ENCODE data around the gene ANKRD2. TPM values are rescaled to one million over a fixed set of nuclear protein-coding genes. Genes with fewer than 3 reads are reported as not detected.

The ANKRD2 gene
- total RNA-seq, 1 donor from 2014 or later: not detected

DNA sequence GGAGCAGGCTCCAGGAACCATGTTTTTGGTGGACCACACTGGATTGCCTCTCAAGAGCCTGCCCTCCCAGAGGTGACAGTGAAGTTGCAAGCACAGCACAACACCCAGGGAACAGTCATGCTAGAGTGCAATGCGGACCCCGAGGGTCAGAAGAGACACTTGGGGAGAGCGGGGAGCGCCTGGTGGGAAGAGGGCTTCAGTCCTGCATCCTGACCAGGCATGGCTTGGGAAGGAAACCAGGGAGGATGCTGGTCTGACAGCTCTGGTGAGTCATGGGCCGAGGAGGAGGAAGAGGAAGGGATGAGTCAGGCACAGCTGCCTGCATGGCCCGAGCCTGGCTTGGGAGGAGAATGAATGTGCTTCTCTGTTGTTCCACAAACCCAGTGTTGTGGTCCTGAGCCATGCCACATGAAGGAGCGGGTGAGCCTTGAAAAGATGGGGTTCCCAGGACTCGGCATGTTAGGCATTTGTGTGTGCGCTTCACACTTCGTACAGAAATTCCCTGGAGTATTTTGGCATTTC lies 29.5 kb upstream of the ANKRD2 start:
- H3K4me1 ChIP-seq: peaks cover 15 to 52% of the 10 kb centered on the region in 2 donors
- no peaks in the 10 kb centered on the region for H3K9me3 ChIP-seq
- intact Hi-C loops (cut with DNase I): loop anchor here (1.0 kb wide), 1 partner anchor 45 kb away; the partner anchor contains the start of genes MMS19 and UBTD1
- DNase-seq (ENCODE audit: low spot score in 2 of 2): peak; percentile 84 to 95
- H3K27me3 ChIP-seq: no peaks in the 10 kb centered on the region
- H3K36me3 ChIP-seq: no peaks in the 10 kb centered on the region
- peak overlapping the region; percentile 95 to 97 for H3K27ac ChIP-seq
- H3K4me3 ChIP-seq: no peak overlapping the region
- TF ChIP-seq, protein P1, sequence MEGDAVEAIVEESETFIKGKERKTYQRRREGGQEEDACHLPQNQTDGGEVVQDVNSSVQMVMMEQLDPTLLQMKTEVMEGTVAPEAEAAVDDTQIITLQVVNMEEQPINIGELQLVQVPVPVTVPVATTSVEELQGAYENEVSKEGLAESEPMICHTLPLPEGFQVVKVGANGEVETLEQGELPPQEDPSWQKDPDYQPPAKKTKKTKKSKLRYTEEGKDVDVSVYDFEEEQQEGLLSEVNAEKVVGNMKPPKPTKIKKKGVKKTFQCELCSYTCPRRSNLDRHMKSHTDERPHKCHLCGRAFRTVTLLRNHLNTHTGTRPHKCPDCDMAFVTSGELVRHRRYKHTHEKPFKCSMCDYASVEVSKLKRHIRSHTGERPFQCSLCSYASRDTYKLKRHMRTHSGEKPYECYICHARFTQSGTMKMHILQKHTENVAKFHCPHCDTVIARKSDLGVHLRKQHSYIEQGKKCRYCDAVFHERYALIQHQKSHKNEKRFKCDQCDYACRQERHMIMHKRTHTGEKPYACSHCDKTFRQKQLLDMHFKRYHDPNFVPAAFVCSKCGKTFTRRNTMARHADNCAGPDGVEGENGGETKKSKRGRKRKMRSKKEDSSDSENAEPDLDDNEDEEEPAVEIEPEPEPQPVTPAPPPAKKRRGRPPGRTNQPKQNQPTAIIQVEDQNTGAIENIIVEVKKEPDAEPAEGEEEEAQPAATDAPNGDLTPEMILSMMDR (IDR thresholded peaks at IDR 0.05): no peak

DNA sequence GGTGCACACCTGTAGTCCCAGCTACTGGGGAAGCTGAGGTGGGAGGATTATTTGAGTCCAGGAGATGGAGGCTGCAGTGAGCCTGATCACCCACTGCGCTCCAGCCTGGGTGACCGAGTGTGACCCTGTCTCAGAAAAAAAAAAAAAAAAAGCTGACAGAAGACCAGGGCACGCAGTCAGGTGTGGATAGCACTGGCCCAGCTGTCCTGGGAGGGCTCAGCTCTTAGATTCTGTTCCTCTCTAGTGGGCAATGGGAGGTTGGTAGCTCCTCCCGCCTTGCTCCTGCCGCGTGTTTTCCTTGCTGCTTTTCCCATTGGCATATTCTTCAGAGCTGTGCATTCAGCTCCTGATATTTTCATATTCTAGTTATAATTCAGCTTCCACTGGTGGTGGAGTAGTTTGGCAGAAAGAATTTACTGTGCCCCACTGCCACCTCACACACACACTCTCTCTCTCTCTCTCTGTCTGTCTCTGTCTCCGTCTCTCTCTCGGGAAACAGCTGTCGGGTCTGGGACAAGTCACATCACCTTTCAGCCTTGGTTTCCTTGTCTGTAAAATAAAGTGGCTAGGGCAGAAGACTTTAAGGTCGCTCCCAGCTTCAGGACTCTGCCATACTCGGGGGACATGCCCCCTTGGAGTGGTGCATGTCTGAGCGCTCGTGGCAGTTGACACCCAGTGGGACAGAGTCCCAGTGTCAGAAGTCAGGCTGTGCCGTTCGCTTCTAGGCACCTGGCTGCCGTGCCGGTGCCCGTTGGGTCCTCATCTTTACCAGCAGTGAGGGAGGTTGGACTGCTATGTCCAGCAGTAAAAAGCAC lies 25.9 kb upstream of the ANKRD2 start:
- intact Hi-C loops (cut with DNase I): no loop called here
- no peak for DNase-seq (ENCODE audit: low spot score in 2 of 2)
- H3K27me3 ChIP-seq: no peaks in the 10 kb centered on the region
- TF ChIP-seq, protein P1 (IDR thresholded peaks at IDR 0.05): no peak
- H3K36me3 ChIP-seq: no peaks in the 10 kb centered on the region
- H3K4me1 ChIP-seq: peaks cover 10 to 27% of the 10 kb centered on the region in 2 donors
- H3K9me3 ChIP-seq: no peaks in the 10 kb centered on the region
- no peak overlapping the region for H3K27ac ChIP-seq
- no peak overlapping the region for H3K4me3 ChIP-seq

GRCh38 chr10:97547271-97547600 lies 25.3 kb upstream of the ANKRD2 start:
- H3K4me1 ChIP-seq: peaks cover 7 to 23% of the 10 kb centered on the region in 2 donors
- no peak for DNase-seq (ENCODE audit: low spot score in 2 of 2)

GRCh38 chr10:97547962-97548361 lies 24.6 kb upstream of the ANKRD2 start:
- no peak overlapping the region for H3K27ac ChIP-seq
- H3K4me3 ChIP-seq: no peak overlapping the region
- H3K4me1 ChIP-seq: peaks cover under 1 to 16% of the 10 kb centered on the region in 2 donors
- H3K36me3 ChIP-seq: no peaks in the 10 kb centered on the region
- intact Hi-C loops (cut with DNase I): no loop called here
- H3K27me3 ChIP-seq: no peaks in the 10 kb centered on the region
- no peaks in the 10 kb centered on the region for H3K9me3 ChIP-seq
- TF ChIP-seq, protein P1 (IDR thresholded peaks at IDR 0.05): no peak
- no peak for DNase-seq (ENCODE audit: low spot score in 2 of 2)

More at GRCh38 chr10:97547271-97547600, 25.3 kb upstream of the ANKRD2 start:
- intact Hi-C loops (cut with DNase I): no loop called here
- Histone ChIP-seq H3K9me3 (no peaks in the 10 kb centered on the region), H3K27ac (no peak overlapping the region), H3K36me3 (no peaks in the 10 kb centered on the region), H3K27me3 (no peaks in the 10 kb centered on the region), H3K4me3 (no peak overlapping the region)
- TF ChIP-seq, protein P1 (IDR thresholded peaks at IDR 0.05): no peak

DNA sequence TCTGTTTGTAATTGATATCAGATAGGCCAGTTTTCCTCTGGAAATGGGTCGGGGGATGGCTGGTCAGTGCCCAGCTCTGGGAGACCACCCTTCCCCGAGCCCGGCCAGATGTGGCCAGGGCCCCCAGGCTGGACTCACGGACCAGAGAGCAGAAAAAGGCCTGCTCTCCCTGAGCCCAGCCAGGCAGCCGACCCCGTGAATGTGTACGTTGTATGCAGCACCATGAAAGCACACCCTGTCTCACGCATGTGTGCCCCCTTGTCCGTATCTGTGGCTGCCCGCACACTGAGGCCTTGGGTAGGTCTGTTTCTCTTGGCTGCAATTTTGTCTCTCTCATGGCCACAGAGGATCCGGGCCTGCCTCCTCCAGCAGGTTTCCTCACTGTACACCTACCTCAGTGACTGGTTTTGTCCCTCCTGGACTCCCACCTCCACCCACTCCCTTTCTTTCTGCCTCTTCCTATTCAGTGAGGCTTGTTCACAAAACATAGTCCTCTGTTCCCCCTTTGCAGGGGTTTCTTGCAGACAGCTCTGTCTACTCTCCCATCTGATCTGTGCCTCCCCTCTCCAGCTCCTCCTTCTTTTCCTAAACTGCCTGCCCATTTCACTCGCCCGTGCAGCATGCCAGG lies 23.6 kb upstream of the ANKRD2 start:
- intact Hi-C loops (cut with DNase I): no loop called here
- DNase-seq (ENCODE audit: low spot score in 2 of 2): no peak
- TF ChIP-seq, protein P1 (IDR thresholded peaks at IDR 0.05): no peak
- Histone ChIP-seq H3K9me3 (no peaks in the 10 kb centered on the region), H3K4me3 (no peak overlapping the region), H3K27me3 (no peaks in the 10 kb centered on the region), H3K4me1 (peaks cover 0 to 13% of the 10 kb centered on the region in 2 donors), H3K36me3 (no peaks in the 10 kb centered on the region), H3K27ac (no peak overlapping the region)

Data from ascending aorta (tissue), 2 donors.